22Rv1 (cell line): ENCODE data around the gene FAM222A.

Experiments used
- H3K27ac ChIP-seq: fragments of 450-650 bp; 2 replicates; pipeline ENCODE4 v1.5.1; 2017
- ZFX ChIP-seq: fragments of 450-650 bp; IDR thresholded peaks from 2 replicates; pipeline ENCODE4 v1.6.1; 2017; ENCODE audit warnings: antibody characterized with exemption, borderline replicate concordance
- TF ChIP-seq, protein P1 (sequence below): fragments of 450-650 bp; IDR thresholded peaks from 2 replicates; pipeline ENCODE4 v1.5.1; 2017; ENCODE audit warnings: mild to moderate bottlenecking

FAM222A gene

DNA sequence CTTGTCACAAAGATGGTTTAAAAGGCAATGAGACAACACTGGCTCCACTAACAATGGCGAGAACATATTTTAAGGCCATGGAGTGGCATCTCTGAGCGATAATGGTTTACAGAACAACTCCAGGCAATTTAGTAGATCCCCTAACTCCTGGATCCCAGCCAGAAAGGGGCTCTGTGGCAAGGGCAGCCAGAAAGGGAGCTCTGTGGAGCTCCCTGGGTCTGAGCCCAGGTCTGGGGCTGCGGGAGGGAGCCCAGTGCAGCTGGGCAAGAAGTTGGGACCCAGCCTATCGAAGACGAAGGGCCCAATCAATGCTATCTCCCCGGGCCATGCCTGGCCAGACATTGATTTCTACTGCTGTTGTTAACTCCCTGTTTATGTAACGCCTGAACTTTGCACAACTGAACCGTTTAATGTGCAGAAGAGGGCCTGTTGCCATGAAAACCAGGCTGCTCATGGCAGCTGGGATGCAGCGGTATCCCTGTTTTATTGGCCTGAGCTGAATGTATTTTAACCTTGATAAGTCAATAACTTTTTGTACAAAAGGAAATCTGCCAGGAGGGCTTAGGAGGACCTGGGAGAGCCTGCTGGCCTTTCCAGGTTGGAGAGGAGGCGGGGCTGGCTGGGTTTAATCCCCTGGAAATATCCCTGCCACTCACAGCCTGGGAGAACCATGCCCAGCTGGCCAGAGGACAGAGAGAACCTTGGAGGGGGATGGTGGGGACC lies 6.7 kb upstream of the FAM222A start:
- no peak for TF ChIP-seq ZFX
- TF ChIP-seq, protein P1, sequence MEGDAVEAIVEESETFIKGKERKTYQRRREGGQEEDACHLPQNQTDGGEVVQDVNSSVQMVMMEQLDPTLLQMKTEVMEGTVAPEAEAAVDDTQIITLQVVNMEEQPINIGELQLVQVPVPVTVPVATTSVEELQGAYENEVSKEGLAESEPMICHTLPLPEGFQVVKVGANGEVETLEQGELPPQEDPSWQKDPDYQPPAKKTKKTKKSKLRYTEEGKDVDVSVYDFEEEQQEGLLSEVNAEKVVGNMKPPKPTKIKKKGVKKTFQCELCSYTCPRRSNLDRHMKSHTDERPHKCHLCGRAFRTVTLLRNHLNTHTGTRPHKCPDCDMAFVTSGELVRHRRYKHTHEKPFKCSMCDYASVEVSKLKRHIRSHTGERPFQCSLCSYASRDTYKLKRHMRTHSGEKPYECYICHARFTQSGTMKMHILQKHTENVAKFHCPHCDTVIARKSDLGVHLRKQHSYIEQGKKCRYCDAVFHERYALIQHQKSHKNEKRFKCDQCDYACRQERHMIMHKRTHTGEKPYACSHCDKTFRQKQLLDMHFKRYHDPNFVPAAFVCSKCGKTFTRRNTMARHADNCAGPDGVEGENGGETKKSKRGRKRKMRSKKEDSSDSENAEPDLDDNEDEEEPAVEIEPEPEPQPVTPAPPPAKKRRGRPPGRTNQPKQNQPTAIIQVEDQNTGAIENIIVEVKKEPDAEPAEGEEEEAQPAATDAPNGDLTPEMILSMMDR: no peak
- peak overlapping the region; percentile 37; the same call in 1 of the 2 replicates for H3K27ac ChIP-seq

DNA sequence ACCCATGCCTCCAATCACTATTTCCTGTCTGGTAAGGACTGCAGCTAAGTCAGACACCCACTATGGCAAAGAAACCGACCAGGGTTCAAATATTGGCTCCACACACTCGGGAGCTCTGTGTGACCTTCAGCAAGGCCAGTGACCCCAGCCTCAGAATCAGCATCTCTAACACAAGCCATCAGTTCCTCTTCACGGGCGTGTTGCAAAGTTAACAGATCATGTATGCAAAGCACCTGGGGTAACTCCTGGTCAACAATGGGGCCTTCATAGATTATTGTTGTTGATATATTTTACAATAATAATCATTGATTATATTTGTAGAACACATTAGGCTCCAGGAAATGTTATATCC lies 6.2 kb upstream of the FAM222A start:
- H3K27ac ChIP-seq: peak overlapping the region; percentile 37; the same call in 1 of the 2 replicates
- TF ChIP-seq, protein P1: no peak
- no peak for TF ChIP-seq ZFX

DNA sequence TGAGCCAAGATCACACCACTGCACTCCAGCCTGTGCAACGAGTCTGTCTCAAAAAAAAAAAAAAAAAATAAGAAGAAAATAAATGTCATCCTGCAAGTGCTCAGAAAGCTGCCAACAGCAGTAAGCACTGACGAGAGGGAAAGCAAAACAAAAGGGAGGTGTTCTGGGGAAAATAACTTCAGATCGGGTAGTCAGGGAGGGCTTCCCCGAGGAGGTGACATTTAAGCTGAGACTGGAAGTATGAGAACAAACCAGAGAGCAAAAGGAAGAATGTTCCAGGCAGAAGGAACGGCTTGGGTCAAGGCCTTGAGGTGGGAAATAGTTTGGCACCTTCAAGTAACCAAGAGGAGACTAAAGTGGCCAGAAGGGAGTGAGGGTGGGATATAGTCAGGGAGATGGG lies 4.7 kb upstream of the FAM222A start:
- no peak overlapping the region for H3K27ac ChIP-seq
- TF ChIP-seq, protein P1: no peak
- no peak for TF ChIP-seq ZFX

DNA sequence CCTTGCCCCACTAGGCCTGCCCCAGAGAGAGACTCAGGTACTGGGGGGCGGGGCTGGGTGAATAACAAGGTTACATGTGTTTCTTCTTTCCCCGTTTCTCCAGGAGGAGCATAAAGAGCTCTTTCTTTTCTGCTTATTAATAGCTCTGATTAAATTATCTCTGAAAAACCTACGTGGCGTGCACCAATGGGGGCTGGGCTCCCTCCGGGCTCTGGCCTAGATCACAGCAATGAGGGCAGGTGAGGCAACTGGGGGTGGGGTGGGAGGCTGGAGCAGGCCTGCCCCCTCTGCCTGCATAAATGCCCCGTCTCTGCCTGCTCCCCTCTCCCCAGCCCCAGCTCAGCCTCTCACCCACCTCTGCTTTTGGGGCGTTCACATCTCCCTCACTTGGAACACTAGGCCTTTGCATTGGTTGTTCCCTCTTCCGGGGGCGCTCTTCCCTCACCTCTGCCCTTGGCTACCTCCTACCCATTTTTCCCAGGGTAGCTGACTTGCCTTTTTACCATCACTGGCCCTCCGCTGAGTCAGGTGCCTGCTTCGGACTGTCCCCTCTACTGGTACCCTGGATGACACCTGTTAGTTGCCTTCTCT lies 4.1 kb upstream of the FAM222A start:
- no peak for TF ChIP-seq ZFX
- TF ChIP-seq, protein P1: no peak

DNA sequence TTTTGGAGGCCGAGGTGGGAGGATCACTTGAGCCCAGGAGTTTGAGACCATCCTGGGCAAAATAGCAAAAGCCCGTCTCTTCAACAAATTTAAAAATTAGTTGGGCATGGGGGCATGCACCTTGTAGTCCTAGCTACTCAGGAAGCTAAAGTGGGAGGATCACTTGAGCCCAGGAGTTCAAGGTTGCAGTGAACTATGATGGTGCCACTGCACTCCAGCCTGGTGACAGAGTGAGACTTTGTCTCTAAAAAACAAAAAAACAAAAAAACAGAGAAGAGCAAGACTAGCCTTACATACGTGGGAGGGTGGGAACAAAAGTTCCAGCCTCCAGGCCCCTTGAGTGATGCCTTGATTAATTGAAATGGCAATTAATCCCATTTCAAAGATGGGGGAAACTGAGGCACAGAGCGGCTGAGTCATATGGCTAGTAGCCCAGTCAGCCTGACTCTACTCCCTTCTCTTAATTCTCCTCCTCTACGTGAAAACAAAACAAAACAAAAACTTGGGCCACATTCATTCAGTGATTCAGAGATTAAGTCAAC lies 3.3 kb upstream of the FAM222A start:
- H3K27ac ChIP-seq: no peak overlapping the region
- TF ChIP-seq ZFX: no peak
- TF ChIP-seq, protein P1: no peak

More for the DNA sequence above, 4.1 kb upstream of the FAM222A start:
- no peak overlapping the region for H3K27ac ChIP-seq

DNA sequence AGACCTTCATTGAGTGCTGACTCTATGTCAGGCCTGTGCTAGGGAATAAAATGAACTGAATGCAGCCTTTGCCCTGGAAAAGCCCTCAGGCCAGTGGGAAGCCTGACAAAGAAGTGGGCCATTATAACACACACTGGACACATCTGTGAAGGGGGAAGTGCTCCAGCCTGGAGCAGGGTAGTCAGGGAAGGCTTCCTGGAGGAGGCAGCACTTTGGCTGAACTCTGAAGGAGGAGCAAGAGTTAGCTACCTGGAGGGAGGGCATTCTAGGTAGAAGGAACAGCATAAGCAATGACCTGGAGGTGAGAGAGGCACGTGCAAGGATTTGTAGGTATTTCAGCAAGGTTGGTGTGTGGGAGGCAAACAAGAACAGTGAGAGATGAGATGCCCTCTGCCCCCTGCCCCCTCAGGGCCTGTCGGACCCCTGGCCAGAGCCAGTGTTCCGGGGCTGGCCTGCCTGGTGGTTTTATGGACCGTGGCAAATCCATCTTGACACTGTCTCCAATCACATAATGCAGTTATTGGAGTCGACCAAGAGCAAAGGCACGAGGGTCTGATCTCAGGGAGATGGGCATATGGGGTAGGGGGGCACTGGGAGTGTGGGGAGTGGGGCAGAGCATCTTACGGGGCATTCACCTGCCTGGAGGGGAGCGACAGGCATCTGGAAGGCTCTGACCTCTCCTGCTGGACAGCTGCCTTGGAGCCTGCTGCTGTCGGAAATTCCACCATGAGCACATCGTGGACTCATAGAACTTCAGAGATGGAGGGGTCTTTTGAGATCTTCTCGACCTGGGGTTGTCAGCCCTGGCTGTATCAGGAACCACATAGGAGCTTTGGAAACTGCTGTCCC lies 2.7 kb upstream of the FAM222A start:
- TF ChIP-seq, protein P1: no peak
- TF ChIP-seq ZFX: no peak
- H3K27ac ChIP-seq: no peak overlapping the region
